HCT116 (cell line): Measurements from ENCODE around the gene KIF21B. TPM values are rescaled to one million over a fixed set of nuclear protein-coding genes. Genes with fewer than 3 reads are reported as not detected.

Experiments
- ATAC-seq: fragments of 200-7000 bp; cut with Tn5 transposase; 2 replicates; pipeline ENCODE4 v1.9.1; 2020; ENCODE audit warnings: mild to moderate bottlenecking, moderate library complexity
- BruUV-seq: library from RNA; stranded (reverse); fragments of 400-500 nt; replicated peaks from 2 replicates; lab custom pipeline; 2021; lab: Mats Ljungman, UMichigan
- CTCF ChIA-PET: fragments of 300-600 bp; sonication (Branson Sonifier 250); formaldehyde crosslinking; loops from one replicate; lab custom pipeline; 2021; ENCODE audit warnings: antibody characterized with exemption; lab: Charles Lee
- POLR2A ChIA-PET: fragments of 300-600, 350-600 bp; sonication (Branson Sonifier 250); formaldehyde crosslinking; loops from one replicate; lab custom pipeline; 2021; ENCODE audit warnings: antibody characterized with exemption; lab: Charles Lee
- RAD21 ChIA-PET, 2 experiments: fragments of 300-600 bp; sonication (Branson Sonifier 250); formaldehyde crosslinking; loops; one replicate each; lab custom pipeline; 2023; ENCODE audit warnings: low total read pairs in 2 of 2; ENCODE audit not compliant: uncharacterized antibody in 2 of 2, unreplicated experiment in 2 of 2, low non-redundant PET in 1 of 2; lab: Charles Lee
- DNase-seq: peaks from one replicate; pipeline ENCODE4 v3.0.0-alpha.2; 2010; ENCODE audit warnings: low read depth, low spot score
- H2AFZ ChIP-seq: fragments of 200-600 bp; shearing (Covaris generic), sonication (generic); 2 replicates; pipeline ENCODE4 v1.6.1; 2017; ENCODE audit warnings: low read depth, mixed run types, mixed read lengths, antibody characterized with exemption, low read length; ENCODE audit not compliant: poor library complexity, severe bottlenecking
- H3K27ac ChIP-seq: 2 replicates; pipeline ENCODE4 v1.5.1; 2012; ENCODE audit warnings: low read depth, low read length
- H3K27me3 ChIP-seq: fragments of 200-600 bp; sonication (generic); 2 replicates; pipeline ENCODE4 v1.6.1; 2016; ENCODE audit warnings: mixed run types, low read length, mixed read lengths; ENCODE audit not compliant: insufficient read depth
- H3K36me3 ChIP-seq, 2 experiments: fragments of 200-500 bp in 1 of 2; fragments of 200-600 bp in 1 of 2; sonication (Bioruptor generic) in 1 of 2; sonication (generic) in 1 of 2; 2 replicates each; pipeline versions ENCODE4 v1.5.1 to v1.6.1; 2014 to 2016; ENCODE audit warnings: low read length in 2 of 2, inconsistent platforms in 1 of 2, mixed read lengths in 1 of 2, mixed run types in 1 of 2; ENCODE audit not compliant: insufficient read depth in 2 of 2, control insufficient read depth in 1 of 2
- H3K4me1 ChIP-seq, 2 experiments: fragments of 200-600 bp in 1 of 2; sonication (generic) in 1 of 2; 2 replicates each; pipeline versions ENCODE4 v1.5.1 to v1.6.1; 2012 to 2017; ENCODE audit warnings: low read length in 2 of 2, inconsistent platforms in 1 of 2, mild to moderate bottlenecking in 1 of 2, mixed read lengths in 1 of 2, mixed run types in 1 of 2, moderate library complexity in 1 of 2; ENCODE audit not compliant: insufficient read depth in 2 of 2, control insufficient read depth in 1 of 2
- H3K4me2 ChIP-seq: fragments of 200-600 bp; sonication (generic); 2 replicates; pipeline ENCODE4 v1.6.1; 2017; ENCODE audit warnings: mixed run types, low read length, mixed read lengths
- H3K4me3 ChIP-seq, 2 experiments: fragments of 200-600 bp in 1 of 2; sonication (generic) in 1 of 2; replicated peaks in 1 of 2; 2 replicates each; pipeline ENCODE4 v1.5.1; 2011 to 2016; ENCODE audit warnings: low read length in 2 of 2, control low read depth in 1 of 2, low read depth in 1 of 2, mild to moderate bottlenecking in 1 of 2, mixed read lengths in 1 of 2, mixed run types in 1 of 2
- H3K79me2 ChIP-seq: fragments of 200-600 bp; sonication (generic); 2 replicates; pipeline ENCODE4 v1.6.1; 2017; ENCODE audit warnings: mild to moderate bottlenecking, mixed run types, low read length, moderate library complexity, mixed read lengths; ENCODE audit not compliant: insufficient read depth
- H3K9ac ChIP-seq: fragments of 200-600 bp; sonication (generic); 2 replicates; pipeline ENCODE4 v1.6.1; 2016; ENCODE audit warnings: low read length, mixed read lengths
- H3K9me2 ChIP-seq: fragments of 200-600 bp; sonication (generic), shearing (Covaris generic); 2 replicates; pipeline ENCODE4 v1.6.1; 2017; ENCODE audit warnings: mixed run types, mild to moderate bottlenecking, moderate library complexity; ENCODE audit not compliant: insufficient read depth
- H3K9me3 ChIP-seq, 2 experiments: fragments of 200-500 bp in 1 of 2; fragments of 200-600 bp in 1 of 2; sonication (Bioruptor generic) in 1 of 2; sonication (generic) in 1 of 2; 2 replicates each; pipeline ENCODE4 v1.6.1; 2014 to 2017; ENCODE audit warnings: low read length in 2 of 2, mixed read lengths in 2 of 2, inconsistent platforms in 1 of 2, low read depth in 1 of 2, mild to moderate bottlenecking in 1 of 2, mixed run types in 1 of 2, moderate library complexity in 1 of 2; ENCODE audit not compliant: control insufficient read depth in 1 of 2, insufficient read depth in 1 of 2
- H4K20me1 ChIP-seq: fragments of 200-600 bp; sonication (generic), shearing (Covaris generic); 2 replicates; pipeline ENCODE4 v1.6.1; 2017; ENCODE audit warnings: mixed run types, mild to moderate bottlenecking, moderate library complexity; ENCODE audit not compliant: insufficient read depth
- CBX3 ChIP-seq: IDR thresholded peaks from 2 replicates; pipeline ENCODE4 v1.6.1; 2012; ENCODE audit warnings: low read depth
- CEBPB ChIP-seq: IDR thresholded peaks from 2 replicates; pipeline ENCODE4 v1.6.1; 2012; ENCODE audit warnings: low read depth
- EGR1 ChIP-seq: IDR thresholded peaks from 2 replicates; pipeline ENCODE4 v1.6.1; 2012; ENCODE audit warnings: low read depth
- ELF1 ChIP-seq: IDR thresholded peaks from 2 replicates; pipeline ENCODE4 v1.6.1; 2012; ENCODE audit warnings: low read depth, borderline replicate concordance
- EZH2 ChIP-seq: fragments of 200-600 bp; sonication (generic); IDR thresholded peaks from 2 replicates; pipeline ENCODE4 v1.6.1; 2017; ENCODE audit warnings: antibody characterized with exemption, mixed run types
- EZH2phosphoT487 ChIP-seq: fragments of 200-600 bp; IDR thresholded peaks from 2 replicates; pipeline ENCODE4 v1.6.1; 2018; ENCODE audit warnings: antibody characterized with exemption, borderline replicate concordance
- FOSL1 ChIP-seq: IDR thresholded peaks from 2 replicates; pipeline ENCODE4 v1.6.1; 2012; ENCODE audit warnings: low read depth
- POLR2AphosphoS5 ChIP-seq: IDR thresholded peaks from 2 replicates; pipeline ENCODE4 v1.6.1; 2011; ENCODE audit warnings: mild to moderate bottlenecking, low read depth, low read length, moderate library complexity
- SIN3A ChIP-seq: IDR thresholded peaks from 2 replicates; pipeline ENCODE4 v1.6.1; 2012; ENCODE audit warnings: low read depth
- SP1 ChIP-seq: IDR thresholded peaks from 2 replicates; pipeline ENCODE4 v1.6.1; 2012; ENCODE audit warnings: low read depth
- ZNF274 ChIP-seq: fragments of 200-500 bp; sonication (Bioruptor generic); IDR thresholded peaks from 2 replicates; pipeline ENCODE4 v1.6.1; 2014; ENCODE audit warnings: mild to moderate bottlenecking, low read depth, low read length, inconsistent platforms
- intact Hi-C: fragments of 100-400 bp; cut with micrococcal nuclease; formaldehyde crosslinking; loops from 2 replicates; pipeline ENCODE4 v1.10.0; 2022
- total RNA-seq: library from RNA; stranded (reverse); gene quantifications from one replicate; pipeline ENCODE4 v1.2.1, GENCODE V29; 2021; ENCODE audit not compliant: unreplicated experiment
- TF ChIP-seq, protein P1 (sequence below): IDR thresholded peaks from 2 replicates; pipeline ENCODE4 v1.6.1; 2012; ENCODE audit warnings: low read depth
- TF ChIP-seq, protein P2 (sequence below): IDR thresholded peaks from 2 replicates; pipeline ENCODE4 v1.6.1; 2011; ENCODE audit warnings: mild to moderate bottlenecking, low read length, moderate library complexity; ENCODE audit not compliant: insufficient replicate concordance; ENCODE audit errors: extremely low read depth
- TF ChIP-seq, protein P3 (sequence below), 3 experiments: fragments of 200-600 bp in 1 of 3; sonication (generic) in 1 of 3; IDR thresholded peaks in 2 of 3; conservative IDR thresholded peaks in 1 of 3; 2 replicates each; pipeline ENCODE4 v1.5.1; 2012 to 2017; ENCODE audit warnings: low read depth in 2 of 3, low read length in 2 of 3, antibody characterized with exemption in 1 of 3, borderline replicate concordance in 1 of 3, control low read depth in 1 of 3, mild to moderate bottlenecking in 1 of 3, mixed read lengths in 1 of 3, mixed run types in 1 of 3, moderate library complexity in 1 of 3; ENCODE audit not compliant: insufficient read depth in 1 of 3

Gene KIF21B
- total RNA-seq, 1 experiment from 2014 or later = 6.1 TPM

DNA sequence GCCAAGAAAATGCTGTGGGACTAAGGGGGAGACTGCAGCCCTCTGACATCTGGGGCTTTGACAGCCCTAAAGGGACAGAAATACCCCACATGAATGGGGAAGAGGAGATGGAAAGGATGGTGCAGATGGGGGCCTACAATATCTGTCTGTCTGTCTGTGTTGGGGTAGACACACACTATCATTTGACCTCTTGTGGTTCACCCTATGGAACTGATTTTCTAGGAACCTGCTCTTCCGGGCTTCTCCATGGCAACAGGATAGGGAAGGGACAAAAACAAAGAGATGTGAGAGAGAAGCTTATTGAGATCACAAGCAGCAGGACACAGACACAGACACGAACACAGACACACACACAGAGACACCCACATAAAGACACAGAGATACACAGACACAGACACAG lies 17.1 kb downstream of the KIF21B start:
- no peaks in the 10 kb centered on the region for H3K9me2 ChIP-seq
- TF ChIP-seq CBX3 (no peak), ZNF274 (no peak), SIN3A (no peak), ELF1 (no peak), EGR1 (no peak)
- TF ChIP-seq, protein P1, sequence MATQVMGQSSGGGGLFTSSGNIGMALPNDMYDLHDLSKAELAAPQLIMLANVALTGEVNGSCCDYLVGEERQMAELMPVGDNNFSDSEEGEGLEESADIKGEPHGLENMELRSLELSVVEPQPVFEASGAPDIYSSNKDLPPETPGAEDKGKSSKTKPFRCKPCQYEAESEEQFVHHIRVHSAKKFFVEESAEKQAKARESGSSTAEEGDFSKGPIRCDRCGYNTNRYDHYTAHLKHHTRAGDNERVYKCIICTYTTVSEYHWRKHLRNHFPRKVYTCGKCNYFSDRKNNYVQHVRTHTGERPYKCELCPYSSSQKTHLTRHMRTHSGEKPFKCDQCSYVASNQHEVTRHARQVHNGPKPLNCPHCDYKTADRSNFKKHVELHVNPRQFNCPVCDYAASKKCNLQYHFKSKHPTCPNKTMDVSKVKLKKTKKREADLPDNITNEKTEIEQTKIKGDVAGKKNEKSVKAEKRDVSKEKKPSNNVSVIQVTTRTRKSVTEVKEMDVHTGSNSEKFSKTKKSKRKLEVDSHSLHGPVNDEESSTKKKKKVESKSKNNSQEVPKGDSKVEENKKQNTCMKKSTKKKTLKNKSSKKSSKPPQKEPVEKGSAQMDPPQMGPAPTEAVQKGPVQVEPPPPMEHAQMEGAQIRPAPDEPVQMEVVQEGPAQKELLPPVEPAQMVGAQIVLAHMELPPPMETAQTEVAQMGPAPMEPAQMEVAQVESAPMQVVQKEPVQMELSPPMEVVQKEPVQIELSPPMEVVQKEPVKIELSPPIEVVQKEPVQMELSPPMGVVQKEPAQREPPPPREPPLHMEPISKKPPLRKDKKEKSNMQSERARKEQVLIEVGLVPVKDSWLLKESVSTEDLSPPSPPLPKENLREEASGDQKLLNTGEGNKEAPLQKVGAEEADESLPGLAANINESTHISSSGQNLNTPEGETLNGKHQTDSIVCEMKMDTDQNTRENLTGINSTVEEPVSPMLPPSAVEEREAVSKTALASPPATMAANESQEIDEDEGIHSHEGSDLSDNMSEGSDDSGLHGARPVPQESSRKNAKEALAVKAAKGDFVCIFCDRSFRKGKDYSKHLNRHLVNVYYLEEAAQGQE = no peak
- TF ChIP-seq, all 23 proteins: peak for 0
- CTCF ChIA-PET = no interaction called here
- H3K4me2 ChIP-seq = no peak overlapping the region
- H3K4me3 ChIP-seq = no peak overlapping the region
- H3K36me3 ChIP-seq = no peaks in the 10 kb centered on the region
- H3K9me3 ChIP-seq = no peaks in the 10 kb centered on the region
- BruUV-seq = no TSS peak
- H2AFZ ChIP-seq = no peak overlapping the region
- RAD21 ChIA-PET = no interaction called here
- ATAC-seq (no peak), DNase-seq (no peak)
- no peaks in the 10 kb centered on the region for H3K27me3 ChIP-seq
- no peaks in the 10 kb centered on the region for H3K79me2 ChIP-seq
- peaks cover 0 to 6% of the 10 kb centered on the region in 2 experiments; a peak in 1 of 4 replicates for H3K4me1 ChIP-seq
- intact Hi-C loops = no loop called here
- no peak overlapping the region for H3K27ac ChIP-seq
- no peaks in the 10 kb centered on the region for H4K20me1 ChIP-seq
- POLR2A ChIA-PET = no interaction called here
- no peak overlapping the region for H3K9ac ChIP-seq

DNA sequence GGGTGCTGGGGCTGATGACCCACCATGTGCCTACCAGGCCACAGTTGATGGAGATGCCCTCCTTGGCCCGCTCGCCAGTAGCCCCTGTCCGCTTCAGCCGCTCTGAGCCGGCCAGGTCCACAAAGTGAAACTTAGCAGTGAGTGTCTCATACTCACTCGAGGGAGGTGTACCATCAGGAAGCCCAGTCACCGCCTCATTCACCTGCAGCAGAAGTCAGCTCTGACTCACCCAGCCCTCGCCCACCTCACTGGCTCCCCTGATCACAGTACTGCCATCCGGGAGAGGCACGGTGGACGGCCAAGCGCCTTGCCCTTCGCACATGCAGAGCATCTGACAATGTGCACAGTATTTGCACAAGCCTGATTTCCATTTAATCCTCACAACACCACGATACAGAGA lies 18.8 kb downstream of the KIF21B start:
- ChIA-PET CTCF (no interaction called here), POLR2A (no interaction called here), RAD21 (no interaction called here)
- Histone ChIP-seq H3K4me1 (peaks cover 0 to 6% of the 10 kb centered on the region in 2 experiments; a peak in 1 of 4 replicates), H3K27ac (no peak overlapping the region), H4K20me1 (no peaks in the 10 kb centered on the region), H3K9me3 (no peaks in the 10 kb centered on the region), H3K4me3 (no peak overlapping the region), H3K79me2 (no peaks in the 10 kb centered on the region), H3K9ac (no peak overlapping the region), H3K9me2 (no peaks in the 10 kb centered on the region), H3K4me2 (no peak overlapping the region), H2AFZ (no peak overlapping the region), H3K27me3 (no peaks in the 10 kb centered on the region), H3K36me3 (no peaks in the 10 kb centered on the region)
- BruUV-seq = no TSS peak
- intact Hi-C loops = no loop called here
- DNase-seq (no peak), ATAC-seq (no peak)
- no peak for TF ChIP-seq SP1
- no peak for TF ChIP-seq FOSL1
- no peak for TF ChIP-seq EZH2
- TF ChIP-seq, protein P2, sequence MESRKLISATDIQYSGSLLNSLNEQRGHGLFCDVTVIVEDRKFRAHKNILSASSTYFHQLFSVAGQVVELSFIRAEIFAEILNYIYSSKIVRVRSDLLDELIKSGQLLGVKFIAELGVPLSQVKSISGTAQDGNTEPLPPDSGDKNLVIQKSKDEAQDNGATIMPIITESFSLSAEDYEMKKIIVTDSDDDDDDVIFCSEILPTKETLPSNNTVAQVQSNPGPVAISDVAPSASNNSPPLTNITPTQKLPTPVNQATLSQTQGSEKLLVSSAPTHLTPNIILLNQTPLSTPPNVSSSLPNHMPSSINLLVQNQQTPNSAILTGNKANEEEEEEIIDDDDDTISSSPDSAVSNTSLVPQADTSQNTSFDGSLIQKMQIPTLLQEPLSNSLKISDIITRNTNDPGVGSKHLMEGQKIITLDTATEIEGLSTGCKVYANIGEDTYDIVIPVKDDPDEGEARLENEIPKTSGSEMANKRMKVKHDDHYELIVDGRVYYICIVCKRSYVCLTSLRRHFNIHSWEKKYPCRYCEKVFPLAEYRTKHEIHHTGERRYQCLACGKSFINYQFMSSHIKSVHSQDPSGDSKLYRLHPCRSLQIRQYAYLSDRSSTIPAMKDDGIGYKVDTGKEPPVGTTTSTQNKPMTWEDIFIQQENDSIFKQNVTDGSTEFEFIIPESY = no peak
- no peak for TF ChIP-seq CEBPB
- no peak for TF ChIP-seq EZH2phosphoT487
- TF ChIP-seq, protein P3, sequence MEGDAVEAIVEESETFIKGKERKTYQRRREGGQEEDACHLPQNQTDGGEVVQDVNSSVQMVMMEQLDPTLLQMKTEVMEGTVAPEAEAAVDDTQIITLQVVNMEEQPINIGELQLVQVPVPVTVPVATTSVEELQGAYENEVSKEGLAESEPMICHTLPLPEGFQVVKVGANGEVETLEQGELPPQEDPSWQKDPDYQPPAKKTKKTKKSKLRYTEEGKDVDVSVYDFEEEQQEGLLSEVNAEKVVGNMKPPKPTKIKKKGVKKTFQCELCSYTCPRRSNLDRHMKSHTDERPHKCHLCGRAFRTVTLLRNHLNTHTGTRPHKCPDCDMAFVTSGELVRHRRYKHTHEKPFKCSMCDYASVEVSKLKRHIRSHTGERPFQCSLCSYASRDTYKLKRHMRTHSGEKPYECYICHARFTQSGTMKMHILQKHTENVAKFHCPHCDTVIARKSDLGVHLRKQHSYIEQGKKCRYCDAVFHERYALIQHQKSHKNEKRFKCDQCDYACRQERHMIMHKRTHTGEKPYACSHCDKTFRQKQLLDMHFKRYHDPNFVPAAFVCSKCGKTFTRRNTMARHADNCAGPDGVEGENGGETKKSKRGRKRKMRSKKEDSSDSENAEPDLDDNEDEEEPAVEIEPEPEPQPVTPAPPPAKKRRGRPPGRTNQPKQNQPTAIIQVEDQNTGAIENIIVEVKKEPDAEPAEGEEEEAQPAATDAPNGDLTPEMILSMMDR (IDR thresholded peaks at IDR 0.05 in 2 of 3, conservative IDR thresholded peaks at IDR 0.05 in 1 of 3; ENCODE audit: borderline replicate concordance in 1 of 3, insufficient read depth in 1 of 3, low read depth in 2 of 3, low read length in 2 of 3) = no peak
- no peak for TF ChIP-seq CBX3
- TF ChIP-seq POLR2AphosphoS5 = no peak
